GM18505 (cell line): Measurements from ENCODE around the gene SLC16A8.

Experiments used
- ATAC-seq: cut with Tn5 transposase; IDR thresholded peaks from one replicate; pipeline ENCODE4 v1.9.1; 2021; ENCODE audit not compliant: unreplicated experiment
- POLR2A ChIP-seq: IDR thresholded peaks from 4 replicates; pipeline ENCODE4 v1.6.1; 2011; ENCODE audit warnings: borderline replicate concordance; ENCODE audit not compliant: insufficient read depth, insufficient read length; ENCODE audit errors: extremely low read depth

Gene SLC16A8

GRCh38 chr22:38083931-38084631, at the start of gene SLC16A8:
SLC16A8 (minus strand) TSS chr22:38084184; CDS start chr22:38082873, 1,311 bp downstream.
- no peak for ATAC-seq
- TF ChIP-seq POLR2A, result no peak

- TF ChIP-seq POLR2A, result no peak
- ATAC-seq, result no peak
These were observed 49.3 kb upstream of the SLC16A8 start for GRCh38 chr22:38133331-38133730.

GRCh38 chr22:38132794-38133193, 48.8 kb upstream of the SLC16A8 start:
- ATAC-seq, result no peak
- TF ChIP-seq POLR2A, result no peak

- TF ChIP-seq POLR2A, result no peak
- no peak for ATAC-seq
These were observed 48.2 kb upstream of the SLC16A8 start for GRCh38 chr22:38132136-38132535.

- TF ChIP-seq POLR2A, result no peak
These were observed 47.4 kb upstream of the SLC16A8 start for GRCh38 chr22:38131399-38131798.

GRCh38 chr22:38129856-38130255, 45.9 kb upstream of the SLC16A8 start:
- no peak for TF ChIP-seq POLR2A
- no peak for ATAC-seq

More at GRCh38 chr22:38131399-38131798, 47.4 kb upstream of the SLC16A8 start:
- ATAC-seq, result no peak

- TF ChIP-seq POLR2A, result no peak
- ATAC-seq, result no peak
These were observed 45.0 kb upstream of the SLC16A8 start for GRCh38 chr22:38129021-38129420.

GRCh38 chr22:38127869-38128268, 43.9 kb upstream of the SLC16A8 start:
- ATAC-seq, result no peak
- TF ChIP-seq POLR2A, result no peak

- TF ChIP-seq POLR2A, result no peak
- no peak for ATAC-seq
These were observed 43.1 kb upstream of the SLC16A8 start for GRCh38 chr22:38126928-38127668.

GRCh38 chr22:38125751-38126201, 41.8 kb upstream of the SLC16A8 start:
- ATAC-seq, result no peak
- TF ChIP-seq POLR2A, result no peak

- ATAC-seq, result no peak
- no peak for TF ChIP-seq POLR2A
These were observed 41.1 kb upstream of the SLC16A8 start for GRCh38 chr22:38125038-38125610.

- ATAC-seq, result no peak
- no peak for TF ChIP-seq POLR2A
These were observed 40.4 kb upstream of the SLC16A8 start for GRCh38 chr22:38124236-38124974.

- TF ChIP-seq POLR2A, result no peak
- no peak for ATAC-seq
These were observed 38.6 kb upstream of the SLC16A8 start for GRCh38 chr22:38122616-38123015.
